ENCODE measurements around the gene CLEC16A. TPM values are rescaled to one million over a fixed set of nuclear protein-coding genes. Genes with fewer than 3 reads are reported as not detected.

The CLEC16A gene
- total and polyA plus RNA-seq, 2 experiments from 2014 or later: 9.9 to 24.1 TPM

- H2AFZ ChIP-seq: no peak overlapping the region
- H3K4me2 ChIP-seq: no peak overlapping the region
- no peak overlapping the region for H3K4me3 ChIP-seq
- Mint-ChIP-seq H3K36me3 (ENCODE audit: low read depth) (no peaks in the 10 kb centered on the region), H3K9me3 (no peaks in the 10 kb centered on the region), H3K4me1 (no peaks in the 10 kb centered on the region), H3K27ac (no peak overlapping the region), H3K4me3 (no peak overlapping the region), H3K27me3 (ENCODE audit: insufficient read depth, low read depth, poor library complexity) (peaks cover 5% of the 10 kb centered on the region)
- no peaks in the 10 kb centered on the region for H4K20me1 ChIP-seq (replicated peaks; ENCODE audit: insufficient read depth)
- DNase-seq (ENCODE audit: low spot score): no peak
- H3K4me1 ChIP-seq (ENCODE audit: insufficient read depth): no peaks in the 10 kb centered on the region
- H3K9me2 ChIP-seq (ENCODE audit: insufficient read depth): no peaks in the 10 kb centered on the region
- H3K36me3 ChIP-seq (ENCODE audit: insufficient read depth): no peaks in the 10 kb centered on the region
- H3K27me3 ChIP-seq (ENCODE audit: insufficient read depth): no peaks in the 10 kb centered on the region
- peak overlapping the region; percentile 39; the same call in 1 of the 2 replicates for H3K27ac ChIP-seq (ENCODE audit: low read depth)
- TF ChIP-seq STAT1 (IDR thresholded peaks at IDR 0.05; ENCODE audit: unreplicated experiment) (no peak), REST (IDR thresholded peaks at IDR 0.05; ENCODE audit: unreplicated experiment) (no peak), CTCF (conservative IDR thresholded peaks at IDR 0.05; ENCODE audit: low read depth in 2 of 2) (no peak), JUNB (IDR thresholded peaks at IDR 0.05; ENCODE audit: unreplicated experiment) (no peak), ZNF331 (CRISPR knock-in tag; IDR thresholded peaks at IDR 0.05; ENCODE audit: low read depth) (no peak), ZNF462 (CRISPR knock-in tag; IDR thresholded peaks at IDR 0.05) (no peak), EZH2 (IDR thresholded peaks at IDR 0.05; ENCODE audit: low read depth, unreplicated experiment) (no peak), EZH2phosphoT487 (IDR thresholded peaks at IDR 0.05; ENCODE audit: unreplicated experiment) (no peak), CREB1 (CRISPR knock-in tag; IDR thresholded peaks at IDR 0.05; ENCODE audit: low read depth) (no peak), ETS1 (IDR thresholded peaks at IDR 0.05) (no peak), NANOG (IDR thresholded peaks at IDR 0.05; ENCODE audit: borderline replicate concordance) (no peak), POLR2AphosphoS5 (IDR thresholded peaks at IDR 0.05; ENCODE audit: low read depth) (no peak), ZNF114 (CRISPR knock-in tag; IDR thresholded peaks at IDR 0.05) (no peak)
- no peaks in the 10 kb centered on the region for H3K79me2 ChIP-seq (replicated peaks; ENCODE audit: insufficient read depth)
- no peaks in the 10 kb centered on the region for H3F3A ChIP-seq (replicated peaks; ENCODE audit: low read depth)
- ATAC-seq: no peak
Observed at GRCh38 chr16:11151156-11151884, 207.0 kb downstream of the CLEC16A start.

Data from GM23338 (cell line).